NCI-H2227 (cell line): ENCODE data around the gene ARHGAP45.

Experiments
- DNase-seq: peaks from one replicate; lab custom pipeline; 2025; ENCODE audit not compliant: unreplicated experiment; lab: John Stamatoyannopoulos, UW

The ARHGAP45 gene

DNA sequence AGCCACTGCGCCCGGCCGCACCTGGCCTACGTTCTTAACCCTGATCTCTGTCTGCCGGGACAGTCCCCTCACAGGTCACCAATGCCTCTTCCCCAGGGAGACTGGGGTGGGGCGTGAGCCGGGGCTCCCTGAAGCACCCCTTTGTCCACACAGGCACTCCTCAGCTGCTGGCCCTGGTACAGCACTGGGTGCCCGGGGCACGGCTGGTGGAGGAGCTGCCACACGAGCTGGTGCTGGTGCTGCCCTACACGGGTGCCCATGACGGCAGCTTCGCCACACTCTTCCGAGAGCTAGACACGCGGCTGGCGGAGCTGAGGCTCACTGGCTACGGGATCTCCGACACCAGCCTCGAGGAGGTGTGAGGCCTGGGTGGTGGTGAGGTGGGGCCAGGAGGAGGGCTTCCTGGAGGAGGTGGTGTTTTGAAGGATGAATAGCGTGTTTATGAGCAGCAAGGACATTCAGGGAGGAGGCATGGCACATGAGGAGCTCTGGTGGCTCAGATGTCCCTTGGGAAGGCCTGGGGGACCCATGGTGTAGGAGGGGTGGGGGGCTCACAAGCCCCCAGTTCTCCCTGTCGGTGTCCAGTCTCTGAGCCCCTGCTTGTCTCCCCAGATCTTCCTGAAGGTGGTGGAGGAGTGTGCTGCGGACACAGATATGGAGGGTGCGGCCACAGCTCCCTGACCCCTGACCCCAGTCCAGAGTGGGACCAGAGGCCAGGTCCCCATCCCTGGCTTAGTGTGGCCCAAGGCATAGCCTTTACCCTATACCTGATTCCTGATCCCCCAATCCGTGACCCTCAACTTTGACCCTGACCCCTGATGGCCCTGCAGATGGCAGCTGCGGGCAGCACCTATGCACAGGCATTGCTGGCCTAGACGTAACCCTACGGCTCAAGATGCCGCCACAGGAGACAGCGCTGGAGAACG lies 13.5 kb upstream of the ARHGAP45 start:
- DNase-seq: no peak

DNA sequence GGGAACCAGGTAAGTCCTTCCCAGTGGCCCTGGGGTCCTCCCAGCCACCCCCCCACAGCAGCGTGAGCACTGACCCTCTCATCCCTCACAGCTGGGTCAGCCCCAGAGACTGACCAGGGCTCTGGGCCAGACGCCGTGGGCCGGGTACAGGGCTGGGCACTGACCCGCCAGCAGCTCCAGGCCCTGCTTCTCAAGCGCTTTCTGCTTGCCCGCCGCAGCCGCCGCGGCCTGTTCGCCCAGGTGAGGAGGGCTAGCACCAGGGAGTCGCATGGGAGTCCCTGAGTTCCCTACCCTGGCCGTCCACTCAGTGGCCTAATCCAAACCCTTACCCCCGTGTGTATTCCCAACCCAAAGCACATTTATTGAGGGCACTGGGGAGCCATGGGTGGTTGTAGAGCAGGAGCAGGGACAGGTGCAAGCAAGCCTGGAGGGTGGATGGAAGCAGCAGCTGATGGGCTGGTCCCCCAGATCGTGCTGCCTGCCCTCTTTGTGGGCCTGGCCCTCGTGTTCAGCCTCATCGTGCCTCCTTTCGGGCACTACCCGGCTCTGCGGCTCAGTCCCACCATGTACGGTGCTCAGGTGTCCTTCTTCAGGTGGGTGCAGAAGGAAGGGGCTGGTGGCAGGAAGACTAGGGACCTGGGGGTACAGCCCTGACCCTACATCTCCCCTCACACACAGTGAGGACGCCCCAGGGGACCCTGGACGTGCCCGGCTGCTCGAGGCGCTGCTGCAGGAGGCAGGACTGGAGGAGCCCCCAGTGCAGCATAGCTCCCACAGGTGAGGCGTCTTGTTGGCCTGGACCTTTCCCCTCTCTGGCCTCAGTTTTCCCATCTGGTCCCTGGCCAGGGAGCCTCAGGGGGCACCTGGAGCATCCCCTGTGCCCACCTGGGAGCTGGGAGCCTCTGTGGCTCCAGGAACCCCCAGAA lies 12.6 kb upstream of the ARHGAP45 start:
- DNase-seq: no peak

DNA sequence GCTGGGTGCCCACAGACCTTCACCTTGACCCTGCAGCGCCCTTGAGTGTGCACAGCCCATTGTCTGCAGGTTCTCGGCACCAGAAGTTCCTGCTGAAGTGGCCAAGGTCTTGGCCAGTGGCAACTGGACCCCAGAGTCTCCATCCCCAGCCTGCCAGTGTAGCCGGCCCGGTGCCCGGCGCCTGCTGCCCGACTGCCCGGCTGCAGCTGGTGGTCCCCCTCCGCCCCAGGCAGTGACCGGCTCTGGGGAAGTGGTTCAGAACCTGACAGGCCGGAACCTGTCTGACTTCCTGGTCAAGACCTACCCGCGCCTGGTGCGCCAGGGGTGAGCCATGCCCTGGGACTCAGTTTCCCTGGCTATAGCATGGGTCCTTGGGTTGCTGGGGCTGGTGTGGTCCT lies 11.9 kb upstream of the ARHGAP45 start:
- no peak for DNase-seq

GRCh38 chr19:1055886-1056620 lies 10.9 kb upstream of the ARHGAP45 start:
- no peak for DNase-seq

GRCh38 chr19:1057176-1057855 lies 9.7 kb upstream of the ARHGAP45 start:
- peak; percentile 71 for DNase-seq

GRCh38 chr19:1058112-1058511 lies 8.9 kb upstream of the ARHGAP45 start:
- DNase-seq: no peak

DNA sequence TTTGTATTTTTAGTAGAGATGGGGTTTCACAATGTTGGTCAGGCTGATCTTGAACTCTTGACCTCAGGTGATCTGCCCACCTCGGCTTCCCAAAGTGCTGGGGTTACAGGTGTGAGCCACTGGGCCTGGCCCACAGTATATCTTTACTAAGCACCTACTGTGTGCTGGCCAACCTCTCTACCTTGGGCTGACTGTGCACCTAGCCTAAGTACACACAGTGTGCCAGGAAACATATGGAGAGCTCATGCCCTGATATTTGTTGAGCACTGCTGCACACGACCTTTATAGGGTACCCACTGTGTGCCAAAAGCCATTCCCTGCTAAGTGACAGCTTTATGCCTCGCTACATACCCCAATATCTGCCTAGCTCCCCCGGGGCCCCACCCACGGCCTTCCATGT lies 6.3 kb upstream of the ARHGAP45 start:
- DNase-seq: no peak

- DNase-seq: no peak
Observed at GRCh38 chr19:1061987-1062386, 5.0 kb upstream of the ARHGAP45 start.

GRCh38 chr19:1062387-1063029 lies 4.5 kb upstream of the ARHGAP45 start:
- no peak for DNase-seq

DNA sequence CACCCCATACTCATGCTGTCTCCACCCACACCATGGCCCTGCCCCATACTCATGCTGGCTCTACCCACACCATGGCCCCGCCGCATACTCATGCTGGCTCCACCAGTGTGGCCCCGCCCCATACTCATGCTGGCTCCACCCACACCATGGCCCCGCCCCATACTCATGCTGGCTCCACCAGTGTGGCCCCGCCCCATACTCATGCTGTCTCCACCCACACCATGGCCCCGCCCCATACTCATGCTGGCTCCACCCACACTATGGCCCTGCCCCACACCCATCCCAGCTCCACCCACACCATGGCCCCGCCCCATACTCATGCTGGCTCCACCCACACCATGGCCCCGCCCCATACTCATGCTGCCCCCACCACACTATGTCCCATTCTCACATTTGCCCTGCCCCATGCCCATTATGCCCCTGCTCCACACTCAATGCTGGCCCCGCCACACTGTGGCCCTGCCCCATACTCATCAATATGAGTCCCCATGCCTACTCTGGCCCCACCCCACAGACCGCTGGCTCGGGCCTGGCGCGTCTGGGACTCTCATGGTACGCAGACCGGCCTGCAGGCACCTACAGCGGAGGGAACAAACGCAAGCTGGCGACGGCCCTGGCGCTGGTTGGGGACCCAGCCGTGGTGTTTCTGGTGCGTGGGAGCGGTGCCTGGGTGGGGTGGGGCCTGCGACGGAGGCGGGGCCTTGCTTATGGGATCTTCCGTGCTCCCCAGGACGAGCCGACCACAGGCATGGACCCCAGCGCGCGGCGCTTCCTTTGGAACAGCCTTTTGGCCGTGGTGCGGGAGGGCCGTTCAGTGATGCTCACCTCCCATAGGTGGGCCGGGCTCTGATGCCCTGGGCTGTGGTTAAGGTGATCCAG lies 3.7 kb upstream of the ARHGAP45 start:
- DNase-seq: no peak

DNA sequence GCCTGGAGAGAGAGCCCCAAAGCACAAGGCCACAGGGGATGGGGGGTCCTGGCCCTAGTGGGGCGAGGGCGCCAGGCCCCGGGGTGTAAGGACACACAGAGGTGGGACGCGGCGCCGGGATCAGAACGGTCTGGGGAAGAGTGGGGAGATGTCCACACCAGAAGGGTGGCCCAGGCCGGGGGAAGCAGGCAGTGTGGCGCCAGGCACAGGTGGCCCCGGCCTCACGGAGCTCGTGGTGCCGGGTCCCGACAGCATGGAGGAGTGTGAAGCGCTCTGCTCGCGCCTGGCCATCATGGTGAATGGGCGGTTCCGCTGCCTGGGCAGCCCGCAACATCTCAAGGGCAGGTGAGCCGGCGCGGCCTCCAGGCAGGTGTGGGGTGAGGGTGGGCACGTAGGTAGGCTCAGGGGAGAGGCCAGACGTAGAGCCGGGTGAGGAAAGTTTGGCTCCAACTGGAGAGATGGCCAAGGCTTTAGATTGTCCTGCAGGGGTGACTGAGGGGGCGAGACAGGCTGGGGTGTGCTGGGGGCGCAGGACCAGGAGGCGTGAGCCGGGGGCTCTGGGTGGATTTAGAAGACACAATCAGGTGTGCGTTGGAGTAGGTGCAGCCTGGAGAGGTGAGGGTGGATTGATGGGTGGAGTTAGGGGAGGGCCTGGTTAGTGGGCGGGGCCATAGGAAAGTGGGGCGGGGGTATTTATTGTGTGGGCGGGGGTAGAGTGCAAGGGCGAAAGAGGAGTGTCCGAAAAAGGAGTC lies 2.9 kb upstream of the ARHGAP45 start:
- no peak for DNase-seq

DNA sequence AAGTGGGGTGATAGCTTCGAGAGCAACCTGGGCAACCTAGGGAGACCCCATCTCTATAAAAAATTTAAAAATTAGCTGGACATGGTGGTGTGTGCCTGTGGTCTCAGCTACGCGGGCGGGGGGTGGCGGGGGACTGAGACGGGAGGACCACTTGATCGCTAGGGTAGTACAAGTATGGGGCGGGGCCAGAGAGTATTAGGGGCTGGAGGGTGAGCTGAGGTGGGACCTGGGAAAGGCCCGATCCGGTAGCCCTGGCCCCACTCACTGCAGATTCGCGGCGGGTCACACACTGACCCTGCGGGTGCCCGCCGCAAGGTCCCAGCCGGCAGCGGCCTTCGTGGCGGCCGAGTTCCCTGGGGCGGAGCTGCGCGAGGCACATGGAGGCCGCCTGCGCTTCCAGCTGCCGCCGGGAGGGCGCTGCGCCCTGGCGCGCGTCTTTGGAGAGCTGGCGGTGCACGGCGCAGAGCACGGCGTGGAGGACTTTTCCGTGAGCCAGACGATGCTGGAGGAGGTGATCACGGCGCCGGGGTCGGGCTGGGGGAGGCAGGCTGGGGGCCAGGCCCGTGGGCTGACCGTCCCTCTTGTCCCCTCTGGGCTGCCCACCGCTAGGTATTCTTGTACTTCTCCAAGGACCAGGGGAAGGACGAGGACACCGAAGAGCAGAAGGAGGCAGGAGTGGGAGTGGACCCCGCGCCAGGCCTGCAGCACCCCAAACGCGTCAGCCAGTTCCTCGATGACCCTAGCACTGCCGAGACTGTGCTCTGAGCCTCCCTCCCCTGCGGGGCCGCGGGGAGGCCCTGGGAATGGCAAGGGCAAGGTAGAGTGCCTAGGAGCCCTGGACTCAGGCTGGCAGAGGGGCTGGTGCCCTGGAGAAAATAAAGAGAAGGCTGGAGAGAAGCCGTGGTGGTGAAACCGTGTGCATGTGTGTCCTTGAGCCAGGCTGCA lies 2.0 kb upstream of the ARHGAP45 start:
- DNase-seq: peak; percentile 64

DNA sequence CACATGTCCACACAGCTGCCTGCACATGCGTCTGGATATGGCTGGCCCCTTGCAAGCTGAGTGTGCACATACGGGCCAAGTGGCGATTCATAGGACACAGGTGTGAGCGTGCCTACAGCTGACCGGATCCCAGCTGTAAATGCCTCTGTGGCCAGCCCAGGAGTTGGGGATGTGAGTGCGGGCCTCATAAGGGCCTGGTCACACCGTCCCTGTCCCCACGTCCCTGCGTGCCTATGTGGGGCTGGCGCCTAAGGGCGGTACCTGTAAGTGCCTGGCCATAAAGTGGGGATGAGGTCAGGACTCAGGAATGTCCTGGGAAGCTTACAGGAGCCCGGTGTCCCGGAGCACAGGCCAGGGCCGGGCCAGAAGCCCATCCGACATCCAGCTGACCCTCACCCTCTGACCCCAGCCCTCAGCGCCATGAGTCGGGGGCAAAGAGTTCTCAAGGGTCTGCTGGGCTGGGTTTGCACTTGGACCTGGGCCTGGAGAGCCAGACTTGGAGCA lies 1.3 kb upstream of the ARHGAP45 start:
- DNase-seq: no peak

DNA sequence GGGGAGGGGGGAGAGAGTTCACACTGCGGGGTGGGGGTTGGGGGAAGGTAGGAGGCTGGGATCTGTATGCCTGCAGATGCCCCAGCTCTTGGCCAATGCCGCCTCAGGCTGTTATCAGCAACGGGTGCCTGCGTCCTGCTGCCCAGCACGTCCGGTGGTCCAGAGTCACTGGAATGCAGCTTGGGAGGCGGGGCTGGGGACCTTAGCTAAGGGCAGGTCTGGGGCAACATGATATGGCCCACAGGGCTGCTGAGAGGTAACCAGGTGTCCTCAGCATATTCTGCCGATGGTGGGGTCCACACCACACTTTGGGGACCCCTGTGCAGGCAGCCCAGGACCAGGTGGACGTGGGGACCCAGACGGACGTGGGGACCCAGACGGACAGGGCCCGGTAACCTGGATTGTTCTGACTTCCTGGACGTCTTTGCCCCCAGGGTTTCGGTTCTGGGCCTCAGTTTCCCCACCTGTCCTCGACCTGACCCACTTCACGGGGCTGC lies 668 bp upstream of the ARHGAP45 start:
- DNase-seq: no peak

GRCh38 chr19:1067341-1067957 lies 482 bp downstream of the ARHGAP45 start:
- no peak for DNase-seq
